COR-L47 (cell line): ENCODE data around the gene CHI3L1.

ENCODE experiments used
- DNase-seq: peaks from one replicate; lab custom pipeline; 2025; lab: John Stamatoyannopoulos, UW

CHI3L1 gene

DNA sequence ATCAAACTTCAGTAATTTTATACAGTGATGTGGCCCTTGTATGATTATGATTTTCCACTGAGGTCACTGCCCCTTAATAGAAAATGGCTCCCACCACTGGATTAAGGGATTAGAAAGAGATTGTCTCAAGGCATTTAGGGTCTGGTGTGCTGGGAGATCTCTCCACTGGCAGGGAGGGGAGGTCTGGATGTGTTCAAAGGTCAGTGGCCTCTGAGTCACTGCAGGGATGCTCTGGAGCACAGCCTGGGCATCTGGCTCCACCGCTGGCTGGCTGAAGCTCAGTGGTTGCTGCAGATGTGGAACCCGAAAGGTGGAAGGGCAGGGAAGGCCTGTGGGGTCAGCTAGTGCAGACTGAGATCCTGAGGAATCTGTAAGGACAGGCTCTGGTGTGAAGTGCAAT lies 18.3 kb upstream of the CHI3L1 start:
- no peak for DNase-seq

- DNase-seq: no peak
These were observed 16.1 kb upstream of the CHI3L1 start for GRCh38 chr1:203202431-203203245.

GRCh38 chr1:203201516-203202205 lies 15.2 kb upstream of the CHI3L1 start:
- DNase-seq: no peak

DNA sequence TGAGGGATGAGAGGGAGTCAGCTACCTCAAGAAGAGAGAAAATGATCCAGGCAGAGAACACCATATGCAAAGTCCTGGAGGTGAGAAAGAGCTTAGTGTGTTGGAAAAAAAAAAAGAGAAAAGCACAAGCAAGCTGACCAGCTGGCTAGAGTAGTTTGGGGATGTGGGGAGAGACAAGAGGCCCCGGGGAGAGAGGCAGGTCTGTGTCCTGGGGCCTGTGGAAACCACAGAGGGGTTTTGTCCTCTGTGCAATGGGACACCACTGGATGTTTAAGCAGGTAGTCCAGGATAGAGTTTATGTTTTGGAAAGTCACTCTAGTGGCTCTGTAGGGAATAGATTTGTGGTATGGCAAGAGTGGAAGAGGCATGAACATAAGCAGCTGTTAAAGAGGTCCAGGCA lies 14.4 kb upstream of the CHI3L1 start:
- DNase-seq: no peak

DNA sequence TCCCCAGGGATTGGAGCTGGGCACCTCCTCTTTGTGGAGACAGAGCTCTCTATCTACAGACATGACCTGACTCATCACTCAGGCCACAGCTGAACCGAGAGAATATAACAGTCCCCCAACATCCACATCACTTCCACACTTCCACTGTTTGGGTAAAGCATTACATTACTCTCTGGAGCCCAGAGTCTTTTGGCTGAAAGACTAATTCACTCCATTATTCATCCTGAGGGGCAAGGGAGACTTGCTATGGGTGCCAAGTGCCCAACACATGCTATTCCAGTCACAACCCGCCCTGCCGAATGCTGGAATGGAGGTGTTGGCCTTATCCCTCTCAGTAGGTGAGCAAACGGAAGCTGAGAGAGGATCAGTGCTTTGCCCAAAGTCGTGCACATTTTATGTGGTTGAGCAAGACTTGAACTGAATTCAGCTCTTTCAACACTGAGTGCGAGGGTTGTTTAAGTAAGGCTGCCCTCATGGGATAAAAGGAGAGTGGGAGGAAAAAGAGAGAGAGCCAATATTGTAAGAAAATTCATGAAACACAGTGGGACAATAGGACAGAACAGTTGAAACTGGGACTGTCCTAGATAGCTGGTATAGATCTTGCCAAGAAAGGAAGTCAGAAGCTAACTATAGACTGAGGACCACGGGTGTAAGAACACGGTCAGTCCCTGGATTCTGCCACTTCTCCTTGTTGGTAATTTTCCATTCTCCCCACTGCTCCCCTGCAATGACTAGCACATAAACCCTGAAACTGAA lies 13.5 kb upstream of the CHI3L1 start:
- no peak for DNase-seq

GRCh38 chr1:203199481-203199815 lies 12.9 kb upstream of the CHI3L1 start:
- no peak for DNase-seq

GRCh38 chr1:203199002-203199401 lies 12.5 kb upstream of the CHI3L1 start:
- DNase-seq: no peak

- DNase-seq: no peak
These were observed 11.1 kb upstream of the CHI3L1 start for GRCh38 chr1:203197625-203198024.

DNA sequence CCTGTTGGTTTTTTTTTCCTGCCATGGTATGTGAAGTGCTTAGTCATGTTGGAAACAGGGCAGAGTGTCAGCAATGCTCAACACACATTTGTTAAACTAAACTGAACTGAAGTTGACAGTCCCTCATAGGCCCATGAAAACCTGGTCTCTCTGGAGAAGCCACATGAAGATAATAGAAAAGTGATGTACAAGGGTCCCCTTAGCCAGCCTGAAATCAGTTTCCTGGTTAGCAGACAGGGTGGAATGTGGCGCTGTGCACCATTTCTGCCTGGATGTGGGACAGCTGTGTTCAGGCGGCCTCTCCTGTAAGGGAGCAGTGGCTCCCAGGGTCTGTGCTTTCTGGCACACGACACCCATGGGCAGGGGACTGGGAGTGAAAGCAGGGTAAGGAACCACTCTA lies 9.9 kb upstream of the CHI3L1 start:
- no peak for DNase-seq

DNA sequence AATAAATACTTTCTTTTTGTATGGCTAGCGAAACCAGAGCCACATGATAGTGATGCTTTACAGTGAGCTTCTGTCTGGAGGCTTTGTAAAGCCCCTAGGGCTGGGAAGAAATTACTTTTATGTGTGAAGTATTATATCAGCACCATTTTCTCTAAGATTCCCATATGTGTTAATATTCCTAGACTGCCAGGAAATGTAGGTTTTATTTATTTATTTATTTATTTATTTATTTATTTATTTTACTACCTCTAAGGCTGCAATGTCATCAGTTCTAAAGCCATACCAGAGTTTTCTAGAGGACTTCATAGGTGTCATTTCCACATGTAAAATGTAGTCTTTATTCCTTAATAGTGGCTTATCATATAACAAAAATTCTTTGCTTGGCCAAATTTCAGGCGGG lies 4.4 kb upstream of the CHI3L1 start:
- DNase-seq: no peak

GRCh38 chr1:203189951-203190352 lies 3.4 kb upstream of the CHI3L1 start:
- no peak for DNase-seq

DNA sequence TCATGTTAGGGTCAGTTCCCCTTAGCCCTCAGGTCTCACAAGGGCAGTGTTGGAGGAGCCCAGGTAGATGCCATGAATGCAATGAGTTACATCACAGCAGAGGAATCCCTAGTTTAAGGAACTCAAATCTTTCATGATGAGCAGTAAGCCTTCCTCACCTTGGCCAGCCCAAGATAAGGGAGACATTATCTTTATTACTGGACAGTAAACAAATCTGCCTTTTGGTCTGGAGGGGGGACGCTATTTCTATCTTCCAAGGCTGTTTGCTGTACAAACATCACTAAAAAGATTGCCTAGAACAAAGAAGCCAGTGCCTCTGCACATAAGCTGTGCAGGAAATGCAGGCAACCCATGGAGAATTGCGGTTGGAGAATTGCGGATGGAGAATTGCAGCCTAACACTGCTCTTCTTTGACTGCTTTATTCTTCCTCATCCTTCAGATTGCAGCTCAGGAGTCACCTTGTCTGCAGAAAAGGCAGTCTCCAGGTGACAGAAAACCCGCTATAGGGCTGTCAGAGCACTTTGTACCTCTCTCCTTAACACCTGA lies 2.3 kb upstream of the CHI3L1 start:
- no peak for DNase-seq

GRCh38 chr1:203187689-203188264 lies 1.3 kb upstream of the CHI3L1 start:
- DNase-seq: no peak

DNA sequence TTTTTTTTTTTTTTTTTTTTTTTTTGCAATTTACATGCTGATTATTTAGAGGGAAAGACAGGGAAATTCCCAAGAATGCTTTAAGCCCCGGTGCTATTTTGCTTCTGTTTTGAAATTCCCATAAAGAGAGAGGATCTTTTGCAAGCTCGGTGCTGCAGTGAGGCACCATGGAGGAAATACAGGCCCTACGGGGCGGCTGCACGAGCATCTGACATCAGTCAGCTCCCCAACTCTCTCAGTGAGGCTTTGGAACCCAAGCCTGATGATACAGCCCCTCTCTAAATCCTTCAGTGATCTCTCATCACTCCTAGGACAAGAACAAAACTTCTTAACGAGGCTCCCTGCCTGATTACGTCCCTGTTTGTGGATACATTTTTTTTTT lies 791 bp upstream of the CHI3L1 start:
- DNase-seq: no peak

DNA sequence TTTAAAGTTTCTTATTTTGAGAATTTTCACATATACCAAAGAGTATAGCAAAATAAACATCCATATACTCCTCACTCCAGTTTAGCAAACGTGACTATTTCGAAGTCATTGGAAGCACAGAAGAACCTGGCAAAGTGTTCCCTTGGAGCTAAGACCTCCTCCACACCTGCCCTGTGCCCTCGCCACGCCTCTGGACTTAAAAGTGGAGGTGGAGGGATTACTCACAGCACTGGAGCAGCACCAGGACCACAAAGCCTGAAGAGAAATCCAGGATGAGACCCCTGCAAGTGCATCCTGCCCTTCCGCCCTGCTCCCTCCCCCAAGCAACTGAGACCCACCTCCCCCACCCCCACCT lies 436 bp downstream of the CHI3L1 start:
- no peak for DNase-seq

GRCh38 chr1:203185585-203185984 lies 919 bp downstream of the CHI3L1 start:
- DNase-seq: no peak

GRCh38 chr1:203185061-203185461 lies 1.4 kb downstream of the CHI3L1 start:
- no peak for DNase-seq

GRCh38 chr1:203184467-203184866 lies 2.0 kb downstream of the CHI3L1 start:
- no peak for DNase-seq

DNA sequence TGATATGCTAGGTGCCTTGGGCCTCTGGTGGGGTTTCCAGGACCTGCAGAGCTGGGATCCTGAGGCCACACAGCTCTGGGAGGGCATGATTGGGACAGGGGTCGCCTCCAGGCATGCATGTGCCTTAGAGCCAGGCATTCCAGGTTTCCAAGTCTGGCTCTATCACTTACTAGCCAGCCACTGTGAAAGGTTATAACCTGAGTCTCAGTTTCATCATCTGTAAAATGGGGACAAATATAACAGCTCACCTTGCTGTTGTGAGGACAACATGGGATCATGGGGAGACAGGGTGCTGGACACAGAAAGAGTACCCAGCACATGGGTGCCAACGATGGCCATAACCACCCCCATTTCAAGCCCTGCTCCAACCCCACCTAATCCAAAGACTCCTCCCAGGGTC lies 2.7 kb downstream of the CHI3L1 start:
- no peak for DNase-seq

GRCh38 chr1:203182387-203182953 lies 4.0 kb downstream of the CHI3L1 start:
- no peak for DNase-seq

DNA sequence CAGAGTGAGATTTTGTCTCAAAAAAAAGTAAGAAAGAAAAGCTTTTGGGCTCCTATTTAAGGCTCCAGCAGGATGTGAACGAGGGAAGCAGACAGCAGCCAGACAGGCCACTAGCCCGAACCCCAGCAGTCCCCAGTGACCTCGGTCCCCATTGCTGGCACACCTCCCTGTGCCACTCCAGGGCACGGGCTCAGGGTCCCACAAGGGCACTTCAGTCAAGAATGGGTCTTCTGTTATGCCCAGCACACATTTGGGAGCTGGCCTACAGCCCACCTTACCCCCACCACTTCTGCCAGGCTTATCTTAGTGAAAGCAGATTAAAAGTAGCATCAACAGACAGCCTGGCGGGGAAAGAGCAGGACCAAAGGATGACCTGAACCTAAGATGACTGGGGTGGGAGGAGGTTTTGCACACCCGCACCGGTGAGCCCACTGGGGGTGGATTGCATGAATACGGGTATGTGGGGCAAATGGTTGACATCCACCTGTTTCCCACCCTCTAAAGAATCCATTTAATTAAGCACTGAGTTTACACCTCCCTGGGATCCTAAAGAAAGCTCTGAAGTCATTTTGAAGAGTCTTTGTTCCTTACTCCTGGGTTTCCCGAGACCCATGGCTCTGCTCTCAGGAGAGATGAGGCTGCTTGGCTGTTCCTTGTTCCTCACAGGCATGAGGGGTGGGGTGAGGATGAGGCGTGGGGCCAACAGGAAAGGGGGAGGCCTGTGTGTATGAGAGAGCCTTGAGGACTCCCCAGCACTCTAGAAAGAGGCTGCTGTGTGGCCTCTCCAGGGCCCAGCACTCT lies 4.7 kb downstream of the CHI3L1 start:
- no peak for DNase-seq
